Body of pancreas (tissue), 4 donors: ENCODE data around the gene CDKN1A. TPM values are rescaled to one million over a fixed set of nuclear protein-coding genes. Genes with fewer than 3 reads are reported as not detected.

ENCODE experiments used
- ATAC-seq: fragments of 150-250 bp; one replicate; pipeline ENCODE4 v1.9.1; 2016
- DNase-seq, 4 donors: peaks; one replicate each; pipeline ENCODE4 v3.0.0-alpha.2; 2019
- H3K27ac ChIP-seq, 4 donors: fragments of 200-600 bp; sonication (generic); 1 replicate in 3 of 4; 2 replicates in 1 of 4; pipeline versions ENCODE4 v1.5.1 to v1.6.1; 2016 to 2019; ENCODE audit warnings: mild to moderate bottlenecking in 1 of 4, mixed read lengths in 1 of 4, moderate library complexity in 1 of 4
- H3K27me3 ChIP-seq, 2 donors: fragments of 200-600 bp; sonication (generic); one replicate each; pipeline ENCODE4 v1.6.0; 2016; ENCODE audit warnings: mild to moderate bottlenecking in 1 of 2
- H3K36me3 ChIP-seq, 2 donors: fragments of 200-600 bp; sonication (generic); replicated peaks in 1 of 2; 2 replicates each; pipeline ENCODE4 v1.5.1; 2016; ENCODE audit warnings: low read depth in 2 of 2; ENCODE audit not compliant: insufficient read depth in 1 of 2
- H3K4me1 ChIP-seq: fragments of 200-600 bp; sonication (generic); one replicate; pipeline ENCODE4 v1.6.0; 2016
- H3K4me3 ChIP-seq, 2 donors: fragments of 200-600 bp; sonication (generic); 1 replicate in 1 of 2; 2 replicates in 1 of 2; pipeline ENCODE4 v1.5.1; 2016 to 2019
- H3K9me3 ChIP-seq, 3 donors: fragments of 200-600 bp; sonication (generic); 1 replicate in 2 of 3; 2 replicates in 1 of 3; pipeline ENCODE4 v1.5.1; 2016
- POLR2A ChIP-seq, 3 donors: fragments of 450-650 bp; IDR thresholded peaks; one replicate each; pipeline ENCODE4 v1.6.1; 2016; ENCODE audit warnings: antibody characterized with exemption in 3 of 3, mild to moderate bottlenecking in 2 of 3
- WGBS, 2 donors: methylation state at CpG; one replicate each; pipeline ENCODE4 v1.1.5; 2017; 5-methylcytosine and 5-hydroxymethylcytosine counted together
- intact Hi-C: fragments of 100-400 bp; cut with DNase I; formaldehyde crosslinking; loops from one replicate; pipeline ENCODE4 v1.15.1; 2023
- total RNA-seq, 2 donors: library from RNA; depleted of rRNA; stranded (reverse); fragments of >200 nt; gene quantifications; one replicate each; pipeline ENCODE4 v1.1.0, GENCODE V29; 2016
- TF ChIP-seq, protein P1 (sequence below), 7 experiments: fragments of 450-650 bp in 4 of 7; fragments of 200-600 bp in 3 of 7; sonication (generic) in 3 of 7; IDR thresholded peaks; one replicate each; pipeline ENCODE4 v1.5.1; 2016 to 2019; ENCODE audit warnings: antibody characterized with exemption in 7 of 7

Gene CDKN1A
- total RNA-seq, 2 donors from 2014 or later, result 75.2 to 84.3 TPM

DNA sequence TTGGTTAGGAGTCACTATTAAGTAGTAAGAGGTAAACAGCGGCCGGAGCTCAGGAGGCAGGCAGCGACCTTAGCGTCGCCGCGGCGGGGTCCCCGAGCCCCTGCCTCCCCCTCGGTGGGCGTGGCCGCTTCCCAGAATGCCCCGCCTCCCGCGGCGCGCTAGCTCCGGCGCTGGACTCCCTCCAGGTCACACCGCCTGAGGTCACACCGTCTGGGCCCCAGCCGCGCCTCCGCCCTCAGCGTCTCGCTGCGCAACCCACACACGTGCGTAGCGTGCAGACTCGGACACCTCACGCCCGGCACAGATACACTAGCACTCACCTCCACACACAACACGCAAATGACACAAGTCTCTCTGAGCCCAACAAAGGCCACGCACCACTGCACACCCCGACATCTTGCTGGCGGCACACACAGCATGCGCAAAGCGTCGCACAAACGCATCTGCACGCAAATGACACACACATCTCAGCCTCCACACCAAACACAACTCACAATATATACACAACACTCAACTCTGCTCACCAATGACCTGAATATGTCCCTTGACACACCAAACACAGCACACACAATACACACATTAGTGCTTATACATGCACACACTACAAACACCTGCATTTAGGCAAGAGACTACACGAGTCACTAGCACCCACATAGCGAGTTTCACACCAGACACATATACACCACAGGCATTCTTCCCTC lies 17.6 kb upstream of the CDKN1A start:
- Histone ChIP-seq H3K4me1 (peaks cover 23% of the 10 kb centered on the region), H3K27ac (no peak overlapping the region), H3K4me3 (no peak overlapping the region), H3K9me3 (no peaks in the 10 kb centered on the region), H3K36me3 (no peaks in the 10 kb centered on the region), H3K27me3 (no peaks in the 10 kb centered on the region)
- ATAC-seq (peak; percentile 41), DNase-seq (peak; percentile 41 to 66 (median 56))
- no peak for TF ChIP-seq POLR2A (IDR thresholded peaks at IDR 0.05)
- TF ChIP-seq, protein P1, sequence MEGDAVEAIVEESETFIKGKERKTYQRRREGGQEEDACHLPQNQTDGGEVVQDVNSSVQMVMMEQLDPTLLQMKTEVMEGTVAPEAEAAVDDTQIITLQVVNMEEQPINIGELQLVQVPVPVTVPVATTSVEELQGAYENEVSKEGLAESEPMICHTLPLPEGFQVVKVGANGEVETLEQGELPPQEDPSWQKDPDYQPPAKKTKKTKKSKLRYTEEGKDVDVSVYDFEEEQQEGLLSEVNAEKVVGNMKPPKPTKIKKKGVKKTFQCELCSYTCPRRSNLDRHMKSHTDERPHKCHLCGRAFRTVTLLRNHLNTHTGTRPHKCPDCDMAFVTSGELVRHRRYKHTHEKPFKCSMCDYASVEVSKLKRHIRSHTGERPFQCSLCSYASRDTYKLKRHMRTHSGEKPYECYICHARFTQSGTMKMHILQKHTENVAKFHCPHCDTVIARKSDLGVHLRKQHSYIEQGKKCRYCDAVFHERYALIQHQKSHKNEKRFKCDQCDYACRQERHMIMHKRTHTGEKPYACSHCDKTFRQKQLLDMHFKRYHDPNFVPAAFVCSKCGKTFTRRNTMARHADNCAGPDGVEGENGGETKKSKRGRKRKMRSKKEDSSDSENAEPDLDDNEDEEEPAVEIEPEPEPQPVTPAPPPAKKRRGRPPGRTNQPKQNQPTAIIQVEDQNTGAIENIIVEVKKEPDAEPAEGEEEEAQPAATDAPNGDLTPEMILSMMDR (IDR thresholded peaks at IDR 0.05), result no peak
- WGBS, 2 donors, result 41 to 62% methylated on average over 30 to 44 of the region's 44 CpGs
- intact Hi-C loops, result no loop called here

DNA sequence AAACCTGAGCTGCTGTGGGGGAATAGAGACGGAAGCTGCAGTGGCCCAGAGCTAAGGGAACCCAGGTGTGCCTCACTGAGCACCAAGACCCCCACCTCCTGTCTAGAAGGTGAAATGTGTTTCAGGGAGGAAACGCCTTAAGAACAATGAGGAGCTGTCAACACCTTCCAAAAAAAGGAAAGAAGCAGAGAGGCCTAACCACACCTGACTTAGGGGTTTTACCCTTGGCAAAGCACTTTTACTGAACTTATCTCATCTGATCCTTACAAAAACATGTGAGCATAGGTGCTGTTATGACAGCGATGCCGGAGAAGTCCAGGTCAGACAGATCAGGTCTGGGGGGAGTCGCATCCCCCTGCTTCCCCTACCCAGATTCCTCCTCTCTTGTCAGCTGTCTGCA lies 16.1 kb upstream of the CDKN1A start:
- Histone ChIP-seq H3K27ac (peak overlapping the region; percentile 29 to 65 (median 54)), H3K9me3 (no peaks in the 10 kb centered on the region), H3K4me3 (no peak overlapping the region), H3K36me3 (no peaks in the 10 kb centered on the region), H3K27me3 (no peaks in the 10 kb centered on the region), H3K4me1 (peaks cover 36% of the 10 kb centered on the region)
- WGBS, 2 donors, result 59 to 89% methylated on average over 5 of the region's 5 CpGs
- DNase-seq, result no peak
- TF ChIP-seq, protein P1 (IDR thresholded peaks at IDR 0.05), result no peak
- TF ChIP-seq POLR2A (IDR thresholded peaks at IDR 0.05), result no peak
- ATAC-seq, result no peak
- intact Hi-C loops, result no loop called here

DNA sequence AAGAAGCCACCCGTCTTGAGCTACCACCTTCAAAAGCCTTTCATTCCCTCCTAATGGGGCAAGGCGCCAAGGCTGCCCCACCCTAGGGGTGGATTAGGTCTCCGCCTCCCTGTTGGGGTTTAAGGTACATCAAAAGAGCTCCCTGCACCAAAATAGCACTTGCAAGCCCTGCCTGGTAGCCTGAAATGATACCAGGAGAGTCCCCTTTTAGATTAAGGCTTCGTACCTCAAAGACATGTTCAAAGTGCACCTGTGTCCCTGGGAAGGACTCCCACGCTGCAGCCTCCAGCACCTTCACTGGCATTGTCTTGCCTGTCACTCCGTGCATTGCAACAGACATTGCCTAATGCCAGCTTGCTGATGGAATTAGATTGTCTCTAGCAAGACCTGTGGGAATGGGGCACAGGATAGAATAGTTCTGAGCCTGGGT lies 15.7 kb upstream of the CDKN1A start:
- no peak overlapping the region for H3K4me3 ChIP-seq
- H3K36me3 ChIP-seq, result no peaks in the 10 kb centered on the region
- intact Hi-C loops, result no loop called here
- H3K27me3 ChIP-seq, result no peaks in the 10 kb centered on the region
- peak overlapping the region; percentile 29 to 65 (median 54) for H3K27ac ChIP-seq
- 42 to 47% methylated on average over 3 to 6 of the region's 6 CpGs for WGBS, 2 donors
- H3K9me3 ChIP-seq, result no peaks in the 10 kb centered on the region
- TF ChIP-seq, protein P1 (IDR thresholded peaks at IDR 0.05), result no peak
- no peak for TF ChIP-seq POLR2A (IDR thresholded peaks at IDR 0.05)
- ATAC-seq (peak; percentile 76), DNase-seq (peak; percentile 80 to 88 (median 86))
- H3K4me1 ChIP-seq, result peaks cover 41% of the 10 kb centered on the region

DNA sequence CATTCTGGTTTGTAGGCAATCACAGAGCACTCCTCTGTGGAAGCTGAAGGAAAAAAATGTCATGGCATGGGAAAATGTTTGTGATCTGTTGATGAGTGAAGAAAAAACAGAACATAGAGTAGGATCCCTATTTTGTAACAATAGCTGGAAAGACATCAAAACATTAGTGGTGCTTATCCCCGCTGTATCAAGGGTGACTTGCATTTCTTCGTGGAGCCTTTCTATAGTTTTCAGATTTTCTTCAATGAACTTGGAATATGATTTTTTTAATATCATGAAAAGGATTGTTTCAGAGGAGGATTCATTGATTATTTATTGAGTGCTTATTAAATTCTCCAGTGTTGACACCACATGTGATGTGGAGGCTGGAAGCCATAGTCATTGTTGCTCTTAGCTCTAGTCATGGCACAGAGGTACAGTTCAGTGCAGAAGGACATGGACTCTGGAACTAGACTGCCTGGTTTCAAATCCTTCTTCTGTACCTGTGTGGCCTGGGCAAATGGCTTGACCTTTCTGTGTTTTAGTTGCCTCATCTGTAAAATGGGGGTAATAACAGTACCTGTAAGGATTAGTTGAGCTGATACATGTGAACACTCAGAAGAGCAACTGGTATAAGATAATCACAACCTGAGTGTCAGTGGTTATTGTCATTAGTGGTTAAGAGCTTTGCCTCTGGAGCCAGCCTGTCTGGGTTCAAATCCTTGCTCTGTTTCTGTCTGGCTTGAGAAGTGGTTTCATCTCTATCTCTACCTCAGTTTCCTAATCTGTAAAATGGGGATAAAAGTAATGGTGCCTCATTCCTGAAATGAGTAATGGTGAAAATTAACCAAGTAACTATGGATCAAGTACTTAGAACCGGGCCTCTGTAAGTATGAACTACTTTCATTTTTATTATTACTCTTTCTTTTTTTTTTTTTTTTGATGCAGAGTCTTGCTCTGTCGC lies 14.7 kb upstream of the CDKN1A start:
- intact Hi-C loops, result no loop called here
- no peak for TF ChIP-seq POLR2A (IDR thresholded peaks at IDR 0.05)
- TF ChIP-seq, protein P1 (IDR thresholded peaks at IDR 0.05), result no peak

More for the DNA sequence above, 14.7 kb upstream of the CDKN1A start:
- Histone ChIP-seq H3K27me3 (no peaks in the 10 kb centered on the region), H3K27ac (peak overlapping the region in 2 of 4 donors; percentile 58 to 65), H3K9me3 (no peaks in the 10 kb centered on the region), H3K4me1 (peaks cover 43% of the 10 kb centered on the region), H3K36me3 (no peaks in the 10 kb centered on the region), H3K4me3 (no peak overlapping the region)
- DNase-seq, result no peak
- no peak for ATAC-seq
- WGBS, 2 donors, result 73 to 76% methylated on average over 4 of the region's 4 CpGs
